GM19238 (cell line): ENCODE measurements around the gene EXD2.
"Not testable (repeated sequence)": the region's sequence is repeated elsewhere in the genome, so short reads cannot be mapped to it uniquely, and the experiment has no call there.

Experiments
- DNase-seq: peaks from one replicate; pipeline ENCODE4 v3.0.0; 2011; ENCODE audit warnings: low spot score; ENCODE audit not compliant: insufficient read length

Gene EXD2

DNA sequence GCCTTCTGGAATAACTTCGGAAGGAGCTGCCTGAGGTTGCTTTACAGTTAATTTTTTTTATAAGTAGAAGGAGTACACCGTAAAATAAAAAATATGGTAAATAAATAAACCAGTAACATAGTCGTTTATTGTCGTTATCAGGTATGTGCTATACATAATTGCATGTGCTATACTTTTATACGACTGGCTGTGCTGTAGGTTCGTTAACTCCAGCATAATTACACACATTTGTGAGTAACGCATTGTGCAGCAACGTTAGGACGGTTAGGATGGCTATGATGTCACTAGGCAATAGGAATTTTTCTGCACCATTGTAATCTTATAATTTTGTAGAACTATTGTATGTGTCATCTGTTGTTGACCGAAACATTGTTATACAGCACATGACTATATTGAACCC, 8.5 kb downstream of the EXD2 start:
- no peak for DNase-seq

DNA sequence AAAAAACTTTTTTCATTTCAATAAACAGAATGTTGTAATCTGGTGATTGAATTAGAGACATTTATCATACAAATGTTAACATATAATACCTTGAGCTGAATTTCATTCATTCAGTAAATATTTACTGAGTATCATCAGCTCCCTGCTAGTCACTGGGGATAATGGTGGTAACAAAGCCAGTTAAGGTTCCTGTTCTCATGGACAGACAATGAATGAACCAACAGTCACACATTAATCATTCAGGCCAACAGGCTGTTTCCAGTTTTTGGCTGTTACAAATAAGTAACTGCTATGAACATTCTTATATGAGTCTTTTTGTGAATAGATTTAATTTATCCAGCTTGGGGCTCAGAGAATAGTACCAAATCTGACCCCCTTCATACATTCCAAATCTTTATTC, 13.5 kb downstream of the EXD2 start:
- no peak for DNase-seq

DNA sequence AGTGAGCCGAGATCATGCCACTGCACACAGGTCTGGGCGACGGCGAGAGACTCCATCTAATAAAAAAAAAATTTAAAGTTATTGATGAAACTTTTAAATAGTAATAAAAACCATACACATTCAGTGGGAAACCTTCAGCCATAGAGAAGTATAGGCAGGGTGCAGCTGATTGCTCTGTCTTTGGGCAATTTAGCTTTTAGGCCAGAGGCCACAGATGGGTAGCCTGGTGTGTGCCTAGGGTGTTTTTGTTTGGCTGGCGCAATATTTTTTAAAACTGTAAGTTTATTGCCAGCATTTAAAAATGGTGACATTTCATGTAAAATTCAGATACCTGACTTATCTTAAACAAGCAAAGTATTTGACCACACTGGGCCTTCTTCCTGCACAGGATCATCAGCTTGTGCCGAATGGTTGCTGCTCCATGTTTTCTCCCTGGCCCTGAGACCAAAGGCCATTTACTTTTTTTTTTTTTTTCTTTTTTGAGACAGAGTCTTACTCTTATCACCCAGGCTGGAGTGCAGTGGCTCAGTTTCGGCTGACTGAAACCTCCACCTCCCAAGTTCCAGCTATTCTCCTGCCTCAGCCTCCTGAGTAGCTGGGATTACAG, 16.2 kb downstream of the EXD2 start:
- no peak for DNase-seq

DNA sequence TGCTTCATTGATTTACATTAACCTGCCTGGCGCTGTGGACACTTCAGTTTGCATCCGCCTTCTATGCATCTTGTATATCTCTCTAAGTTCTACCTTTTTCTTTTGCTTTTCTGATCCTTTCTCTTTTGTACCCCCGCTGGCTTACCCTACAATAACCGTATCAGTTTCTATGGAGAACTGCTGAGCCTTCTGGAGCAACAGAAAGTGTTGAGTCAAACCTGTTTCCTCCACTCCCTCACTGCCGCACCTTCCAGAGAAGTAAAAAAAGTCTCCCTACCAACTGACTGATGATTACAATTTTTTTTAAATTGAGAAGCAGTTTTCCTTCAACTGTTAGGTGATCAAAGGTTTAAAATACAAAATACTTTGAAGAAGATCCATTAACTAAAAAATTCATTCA, 17.4 kb downstream of the EXD2 start:
- no peak for DNase-seq

DNA sequence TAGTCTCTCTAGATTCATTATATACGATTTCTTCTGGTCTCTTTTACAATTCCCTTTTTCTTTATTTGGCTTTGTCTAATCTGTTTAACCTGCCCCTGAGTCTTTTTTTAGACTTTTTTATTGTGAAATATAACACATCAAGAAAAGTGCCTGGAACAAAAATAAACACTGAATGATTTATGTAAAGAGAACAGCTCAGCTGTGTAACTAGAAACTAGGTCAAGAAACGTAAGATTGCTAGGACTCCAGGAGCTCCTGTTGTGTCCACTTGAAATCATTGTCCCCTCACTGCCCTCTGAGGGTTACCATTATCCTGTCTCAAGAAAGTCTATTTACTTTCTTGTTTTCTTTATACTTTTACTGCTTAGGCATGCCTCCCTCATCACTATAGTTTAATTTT, 23.1 kb downstream of the EXD2 start:
- DNase-seq = no peak

DNA sequence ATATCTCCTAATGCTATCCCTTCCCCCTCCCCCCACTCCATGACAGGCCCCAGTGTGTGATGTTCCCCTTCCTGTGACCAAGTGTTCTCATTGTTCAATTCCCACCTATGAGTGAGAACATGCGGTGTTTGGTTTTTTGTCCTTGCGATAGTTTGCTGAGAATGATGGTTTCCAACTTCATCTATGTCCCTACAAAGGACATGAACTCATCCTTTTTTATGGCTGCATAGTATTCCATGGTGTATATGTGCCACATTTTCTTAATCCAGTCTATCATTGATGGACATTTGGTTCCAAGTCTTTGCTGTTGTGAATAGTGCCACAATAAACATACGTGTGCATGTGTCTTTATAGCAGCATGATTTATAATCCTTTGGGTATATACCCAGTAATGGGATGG, 26.4 kb downstream of the EXD2 start:
- DNase-seq = not testable (repeated sequence)

DNA sequence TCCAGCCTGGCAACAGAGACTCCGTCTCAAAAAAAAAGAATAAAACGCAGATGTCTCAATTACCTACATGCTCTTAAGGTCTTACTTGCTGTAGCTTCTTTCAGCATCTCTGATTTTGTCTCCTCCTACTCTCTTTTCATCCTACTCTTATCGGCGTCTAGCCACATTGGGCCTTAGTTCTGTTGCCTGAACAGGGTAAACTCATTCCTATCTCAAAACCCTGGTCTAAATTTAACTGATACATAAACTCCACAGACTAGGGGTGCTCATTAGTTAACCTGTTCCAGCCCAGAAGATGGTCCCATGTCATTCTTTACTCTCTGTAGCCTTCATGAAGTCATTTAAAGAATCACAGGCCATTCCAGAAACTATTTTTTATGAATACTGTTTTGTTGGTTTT, 33.6 kb downstream of the EXD2 start:
- DNase-seq = no peak

DNA sequence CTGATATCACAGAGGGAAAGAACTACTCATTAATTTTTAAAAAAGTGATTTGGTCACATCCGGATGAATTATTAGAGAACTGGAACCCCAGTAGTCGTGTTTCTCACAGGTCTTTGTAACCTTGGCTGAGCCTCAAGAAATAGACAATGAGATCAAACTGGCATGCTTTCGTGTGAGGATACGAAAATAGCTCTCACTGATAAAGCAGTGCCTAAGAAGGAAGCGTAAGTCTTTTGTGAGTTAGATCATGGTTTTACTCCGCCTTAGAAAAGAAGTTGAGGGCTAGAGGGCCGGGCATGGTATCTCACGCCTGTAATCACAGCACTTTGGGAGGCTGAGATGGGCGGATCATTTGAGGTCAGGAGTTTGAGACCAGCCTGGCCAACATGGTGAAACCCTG, 34.9 kb downstream of the EXD2 start:
- DNase-seq = no peak

DNA sequence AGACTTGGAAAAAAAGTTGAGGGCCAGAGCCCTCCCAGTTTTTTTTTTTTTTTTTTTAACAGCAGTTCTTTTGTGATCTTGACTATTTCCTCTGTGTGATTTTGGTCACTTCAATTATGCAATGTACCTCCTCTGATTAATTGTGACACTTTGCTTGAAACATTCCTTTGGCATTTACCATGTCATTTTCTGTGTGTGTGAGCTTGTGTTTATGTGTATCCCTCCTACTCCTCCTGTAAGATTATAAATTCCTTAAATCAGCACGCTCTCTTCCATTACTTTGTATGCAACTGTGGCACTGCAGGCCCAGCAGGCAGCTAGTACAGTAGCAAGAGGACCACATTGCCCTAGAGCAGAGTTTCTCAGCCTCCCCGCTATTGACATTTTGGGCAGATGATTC, 35.4 kb downstream of the EXD2 start:
- DNase-seq = no peak

DNA sequence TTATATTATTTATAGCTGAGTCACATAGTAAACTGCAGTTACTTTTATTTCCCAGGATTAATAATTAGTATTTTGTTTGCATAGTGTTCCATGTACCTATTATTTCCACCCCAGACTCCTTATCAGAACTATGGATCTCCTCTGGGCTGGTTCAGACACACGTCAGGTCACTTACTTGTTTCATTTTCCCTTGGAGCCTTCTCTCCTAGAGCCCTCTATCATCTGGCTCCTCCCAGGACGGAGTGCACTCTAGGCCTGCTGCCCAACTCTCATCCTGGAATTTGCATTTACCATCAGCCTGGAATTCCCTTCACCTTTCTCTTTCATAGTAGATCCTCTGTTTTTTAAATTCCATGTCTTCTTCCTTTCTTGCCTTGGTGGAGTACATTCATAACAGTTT, 40.2 kb downstream of the EXD2 start:
- no peak for DNase-seq

DNA sequence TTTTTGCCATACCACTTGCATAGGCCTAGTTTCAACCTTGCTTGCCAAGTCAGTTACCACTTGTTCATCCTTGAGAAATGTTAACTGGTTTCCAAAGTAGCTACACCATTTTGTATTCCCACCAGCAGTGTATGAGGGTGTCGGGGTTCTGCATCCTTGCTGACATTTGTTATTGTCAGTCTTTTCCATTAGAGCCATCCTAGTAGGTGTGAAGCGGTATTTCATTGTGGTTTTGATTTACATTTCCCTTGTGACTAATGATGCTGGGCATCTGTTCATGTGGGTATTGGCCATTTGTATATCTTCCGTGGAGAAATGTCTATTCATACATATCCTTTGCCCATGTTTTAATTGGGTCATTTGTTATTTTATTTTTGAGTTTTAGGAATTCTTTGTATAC, 41.1 kb downstream of the EXD2 start:
- DNase-seq = no peak

DNA sequence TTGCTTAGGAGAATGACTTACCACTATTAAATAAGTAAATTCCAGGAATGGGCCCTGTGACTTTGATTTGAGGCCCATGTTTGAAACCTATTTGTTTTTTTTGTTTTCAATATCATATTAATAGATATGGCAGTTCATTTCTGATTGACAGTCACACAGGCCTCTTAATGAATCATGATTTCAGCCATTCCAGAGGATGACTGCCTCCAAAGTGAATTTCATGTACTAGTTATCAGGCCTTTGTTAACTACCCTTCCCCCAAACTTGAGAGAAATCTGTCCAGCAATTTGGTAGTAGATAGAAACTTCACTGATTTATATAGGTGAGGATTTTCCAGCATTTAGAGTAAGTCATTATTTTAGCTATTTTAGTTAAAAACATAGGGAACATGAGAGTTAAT, 42.8 kb downstream of the EXD2 start:
- no peak for DNase-seq

DNA sequence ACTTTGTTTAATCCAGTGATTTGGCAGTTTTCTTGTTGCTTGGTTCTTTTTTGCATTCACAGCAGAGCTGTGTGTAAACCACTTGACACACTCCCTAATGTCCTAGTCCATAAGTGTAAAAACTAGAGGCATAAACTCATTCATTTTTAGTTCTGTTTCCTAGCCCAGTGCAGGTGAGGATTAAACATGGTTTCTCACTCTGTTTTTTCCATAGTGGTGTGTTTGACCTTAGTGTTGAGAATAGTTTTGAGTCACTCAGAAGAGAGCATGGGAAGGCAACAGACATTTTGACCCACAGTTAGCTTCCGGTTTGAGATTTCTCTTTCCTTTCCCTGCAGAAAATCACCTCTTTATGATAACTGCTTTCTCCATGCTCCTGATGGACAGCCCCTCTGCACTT, 44.4 kb downstream of the EXD2 start:
- DNase-seq = no peak

DNA sequence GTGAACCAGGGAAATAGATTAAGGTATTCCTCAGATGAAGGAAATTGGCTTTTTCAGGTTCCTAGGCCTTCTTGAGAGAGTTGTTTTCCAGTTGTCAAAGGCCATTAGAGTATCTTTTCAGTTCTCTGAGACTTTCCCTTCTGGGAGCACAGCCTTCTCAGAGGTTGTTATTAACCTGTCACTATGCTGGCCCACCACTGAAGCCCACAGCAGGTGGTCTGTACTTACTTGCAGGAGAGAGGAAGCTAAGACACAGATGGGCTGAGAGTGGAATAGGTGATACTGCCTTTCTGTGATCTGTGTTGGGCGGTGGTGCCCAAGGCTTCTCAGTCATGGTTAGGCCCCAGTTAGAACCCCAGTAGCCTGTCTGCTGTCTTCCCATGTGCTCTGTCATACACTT, 45.8 kb downstream of the EXD2 start:
- DNase-seq = no peak

DNA sequence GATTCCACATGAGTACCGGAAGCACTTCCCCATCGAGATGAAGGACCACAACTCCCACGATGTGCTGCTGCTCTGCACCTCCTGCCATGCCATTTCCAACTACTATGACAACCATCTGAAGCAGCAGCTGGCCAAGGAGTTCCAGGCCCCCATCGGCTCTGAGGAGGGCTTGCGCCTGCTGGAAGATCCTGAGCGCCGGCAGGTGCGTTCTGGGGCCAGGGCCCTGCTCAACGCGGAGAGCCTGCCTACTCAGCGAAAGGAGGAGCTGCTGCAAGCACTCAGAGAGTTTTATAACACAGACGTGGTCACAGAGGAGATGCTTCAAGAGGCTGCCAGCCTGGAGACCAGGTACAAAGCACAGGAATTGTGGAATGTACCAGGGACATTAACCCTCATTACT, 46.3 kb downstream of the EXD2 start:
- no peak for DNase-seq

DNA sequence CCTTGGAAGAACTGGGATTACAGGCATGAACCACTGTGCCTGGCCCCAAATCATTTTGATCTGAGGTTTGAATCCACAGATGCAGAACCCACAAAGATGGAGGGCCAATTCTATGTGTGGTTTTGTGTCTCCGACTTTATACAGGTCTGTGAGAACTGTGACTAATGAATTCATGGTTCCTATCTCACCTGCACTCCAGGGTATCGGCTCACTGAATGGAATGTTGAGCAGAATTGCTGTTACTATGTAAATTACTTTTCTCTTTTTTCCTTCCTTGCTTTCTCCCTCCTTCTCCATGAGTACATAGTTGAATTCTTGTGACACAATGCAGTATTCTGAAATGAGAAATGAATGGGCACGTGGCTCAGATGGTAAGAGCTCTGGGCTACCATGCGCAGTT, 47.6 kb downstream of the EXD2 start:
- no peak for DNase-seq

DNA sequence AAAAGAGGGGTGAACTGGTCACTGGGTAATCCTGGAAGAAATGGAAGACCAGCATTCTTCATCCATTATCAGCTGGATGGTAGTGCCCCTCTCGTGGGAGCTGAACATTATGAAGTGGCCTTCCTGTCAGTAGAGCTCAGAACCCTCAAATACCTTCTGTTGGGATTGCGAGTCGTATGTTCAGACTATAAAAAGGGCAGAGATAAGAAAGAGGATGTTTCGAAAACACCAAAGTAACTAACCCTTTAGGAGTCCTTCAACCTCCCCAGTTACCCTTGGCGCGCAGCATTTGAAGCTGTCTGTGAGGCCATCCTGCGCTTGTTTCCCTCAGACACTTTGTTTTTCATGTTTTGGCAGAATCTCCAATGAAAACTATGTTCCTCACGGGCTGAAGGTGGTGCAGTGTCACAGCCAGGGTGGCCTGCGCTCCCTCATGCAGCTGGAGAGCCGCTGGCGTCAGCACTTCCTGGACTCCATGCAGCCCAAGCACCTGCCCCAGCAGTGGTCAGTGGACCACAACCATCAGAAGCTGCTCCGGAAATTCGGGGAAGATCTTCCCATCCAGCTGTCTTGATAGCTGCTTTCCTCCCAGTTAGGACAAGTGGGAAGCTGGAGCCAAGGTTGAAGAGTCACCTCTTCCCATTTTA, 49.4 kb downstream of the EXD2 start:
- no peak for DNase-seq

DNA sequence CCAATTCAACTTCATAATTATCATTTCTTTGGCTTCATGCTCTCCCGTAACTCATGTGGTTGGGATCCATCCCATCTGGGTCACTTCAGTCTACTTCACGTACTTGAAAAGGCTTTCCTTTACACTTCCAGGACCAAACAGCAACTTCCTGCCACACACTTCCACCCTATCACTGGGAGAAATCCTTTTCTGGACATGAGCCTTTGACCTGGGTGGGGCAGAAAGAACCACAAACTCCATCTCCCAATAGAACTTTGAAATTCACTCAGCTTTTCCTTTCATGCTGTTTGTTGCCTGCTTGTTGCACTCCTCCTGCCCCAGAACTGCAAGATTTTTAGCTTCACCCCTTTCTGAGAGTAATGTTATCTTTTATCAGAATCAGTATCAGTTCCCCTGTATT, 50.3 kb downstream of the EXD2 start:
- no peak for DNase-seq

DNA sequence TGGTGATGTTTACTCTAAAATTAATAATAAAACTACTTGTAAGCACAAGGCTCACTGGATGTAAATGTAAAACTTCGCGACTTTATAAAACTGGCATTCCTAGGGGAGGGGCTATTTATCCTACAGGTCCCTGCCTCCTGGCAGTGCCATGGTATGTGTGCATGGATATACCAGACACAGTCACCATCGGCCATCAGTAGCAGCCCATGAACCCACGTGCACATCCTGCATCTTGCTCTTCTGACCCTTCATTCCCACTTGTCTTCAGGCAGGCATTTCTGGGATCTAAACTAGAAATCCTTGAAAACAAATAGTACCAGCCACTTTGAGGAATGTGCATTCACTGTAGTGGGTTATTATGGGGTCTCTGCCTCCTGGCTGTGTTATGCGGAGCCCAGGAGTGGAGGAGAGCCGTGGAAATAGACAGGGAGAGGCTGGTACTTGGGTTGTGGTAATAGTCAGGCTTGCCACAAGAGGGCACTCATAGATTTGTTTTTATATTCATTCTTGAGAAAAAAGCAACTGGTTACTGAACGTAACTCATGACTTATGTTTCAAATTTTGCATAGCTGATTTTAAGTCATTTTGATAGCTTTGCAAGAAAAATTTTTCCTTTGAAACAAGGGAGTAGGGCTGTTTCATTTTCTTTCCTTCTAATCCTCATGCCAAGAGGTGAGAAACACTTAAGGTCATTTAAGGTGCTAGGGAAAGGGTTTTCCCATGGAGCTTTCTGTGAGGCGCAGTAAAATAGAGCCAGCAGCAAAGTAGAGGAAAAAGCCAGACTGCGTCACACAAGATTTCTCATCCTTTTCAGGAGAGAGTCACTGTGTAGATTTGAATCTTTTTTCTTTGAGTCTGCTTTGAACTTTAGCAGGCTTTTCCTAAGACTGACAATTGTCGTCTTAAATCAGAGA, 51.3 kb downstream of the EXD2 start:
- DNase-seq = peak; percentile 50

DNA sequence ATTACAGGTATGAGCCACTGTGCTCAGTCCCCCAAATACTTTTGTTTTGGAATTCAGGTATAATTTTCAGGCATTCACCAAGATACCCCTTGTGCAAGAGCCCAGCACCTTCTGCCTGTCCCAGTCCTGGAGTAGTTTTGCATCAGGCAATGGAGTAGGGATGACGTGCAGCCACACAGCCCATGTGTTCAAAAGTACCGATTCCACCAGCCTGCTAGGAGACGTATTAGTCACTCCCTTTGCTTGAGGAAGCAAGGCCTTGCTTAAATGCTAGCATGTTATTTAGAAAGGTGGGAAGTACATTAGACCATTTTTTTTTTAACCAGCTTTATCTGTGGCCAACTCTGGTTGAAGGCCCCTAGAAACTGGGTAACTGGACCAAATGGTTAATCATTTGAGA, 53.6 kb downstream of the EXD2 start:
- no peak for DNase-seq

DNA sequence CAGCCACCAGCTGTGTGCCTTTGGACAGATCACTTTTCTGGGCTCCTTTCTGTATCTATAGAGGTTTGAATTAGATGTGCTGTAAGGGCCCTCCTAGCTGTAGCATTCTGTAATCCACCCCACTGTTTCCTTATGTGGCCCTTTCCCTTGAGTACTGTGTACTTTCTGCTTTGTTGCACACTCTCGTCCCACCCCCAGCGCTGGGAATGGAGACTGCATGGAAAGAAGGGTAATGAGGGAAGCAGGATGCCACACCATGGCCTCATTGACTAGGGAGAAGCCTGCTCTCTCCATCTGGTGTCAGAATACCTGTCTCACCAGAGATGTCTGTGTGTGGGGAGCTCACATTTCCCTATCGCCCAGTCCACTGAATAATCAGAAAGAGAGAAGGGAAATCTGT, 55.0 kb downstream of the EXD2 start:
- DNase-seq = no peak

DNA sequence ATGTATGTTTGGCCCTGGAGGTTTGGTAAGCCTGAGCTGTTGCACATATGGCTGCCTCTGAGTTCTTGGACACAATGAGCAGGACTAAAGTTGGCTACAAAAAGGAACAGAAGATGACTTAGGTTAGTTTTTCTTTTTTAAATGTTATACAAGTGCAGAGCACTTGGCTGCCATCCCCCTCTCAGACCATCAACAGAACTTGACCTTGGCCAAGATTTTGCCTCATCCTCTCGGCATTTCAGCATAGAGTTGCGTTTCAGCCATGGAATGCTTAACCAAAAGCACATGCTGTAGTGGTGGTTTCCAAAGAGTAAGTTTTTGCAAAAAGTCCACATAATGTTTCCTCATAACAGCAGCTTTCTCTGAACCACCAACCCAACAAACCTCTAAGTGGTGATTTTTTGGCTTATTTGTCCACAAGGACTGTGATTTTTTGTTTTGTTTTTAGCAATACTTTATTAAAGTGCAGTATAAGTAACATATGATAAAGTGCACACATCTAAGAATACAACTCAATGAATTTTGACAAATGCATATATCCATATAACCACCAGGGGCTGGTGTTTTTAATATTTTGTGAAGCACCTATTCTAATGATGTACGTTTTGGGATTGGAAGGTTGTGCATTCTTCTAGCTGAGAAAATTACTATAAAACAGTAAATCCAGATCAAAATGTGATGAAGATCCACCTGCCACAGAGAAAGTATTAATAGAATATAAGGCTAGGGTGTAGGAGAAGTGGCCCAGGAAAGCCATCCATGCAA, 56.6 kb downstream of the EXD2 start:
- no peak for DNase-seq
